Measurements from ENCODE around the gene PF4V1. TPM values are rescaled to one million over a fixed set of nuclear protein-coding genes. Genes with fewer than 3 reads are reported as not detected.

PF4V1 gene, protein sequence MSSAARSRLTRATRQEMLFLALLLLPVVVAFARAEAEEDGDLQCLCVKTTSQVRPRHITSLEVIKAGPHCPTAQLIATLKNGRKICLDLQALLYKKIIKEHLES
- not detected in 2 replicates for total RNA-seq (2014; rRNA removed; shearing (Covaris generic))

DNA sequence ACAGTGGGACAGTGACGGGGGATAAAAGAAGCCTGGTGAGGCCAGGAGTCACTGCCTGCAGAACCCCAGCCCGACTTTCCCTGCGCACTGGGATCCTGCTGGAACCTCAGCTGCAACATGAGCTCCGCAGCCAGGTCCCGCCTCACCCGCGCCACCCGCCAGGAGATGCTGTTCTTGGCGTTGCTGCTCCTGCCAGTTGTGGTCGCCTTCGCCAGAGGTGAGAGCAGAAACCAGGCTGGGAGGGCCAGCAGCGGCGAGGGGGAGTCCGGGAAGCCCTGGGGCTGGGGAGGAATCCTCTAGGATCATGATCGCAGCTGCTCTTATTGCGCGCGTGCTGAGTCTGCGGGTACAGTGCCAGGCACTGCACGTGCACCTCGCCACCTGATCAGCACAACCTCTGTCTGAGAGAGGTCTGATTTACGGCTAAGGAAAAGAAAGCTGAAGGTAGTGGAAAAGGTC is at the start of gene PF4V1:
TSS of gene PF4V1 (plus strand) at position 51 of the 459 bp plus-strand sequence. CDS start at position 118, 67 bp downstream.
- Histone ChIP-seq H3K9me3 (replicated peaks) (no peaks in the 10 kb centered on the region; the same call in 1 of the 2 replicates), H3K36me3 (no peaks in the 10 kb centered on the region), H3K27ac (no peak within 1 kb of the TSS), H3K4me3 (no peak within 1 kb of the TSS), H3K27me3 (no peaks in the 10 kb centered on the region), H3K4me1 (no peaks in the 10 kb centered on the region)
- peak; percentile 34 to 44 for DNase-seq

- H3K4me1 ChIP-seq, result peaks cover 3% of the 10 kb centered on the region; the same call in 1 of the 2 replicates
- no peak overlapping the region for H3K4me3 ChIP-seq
- DNase-seq, result no peak
- no peaks in the 10 kb centered on the region for H3K36me3 ChIP-seq
- H3K9me3 ChIP-seq (replicated peaks), result no peaks in the 10 kb centered on the region
- no peak overlapping the region for H3K27ac ChIP-seq
- H3K27me3 ChIP-seq, result no peaks in the 10 kb centered on the region
These were observed 42.9 kb upstream of the PF4V1 start for GRCh38 chr4:73810191-73810590.

DNA sequence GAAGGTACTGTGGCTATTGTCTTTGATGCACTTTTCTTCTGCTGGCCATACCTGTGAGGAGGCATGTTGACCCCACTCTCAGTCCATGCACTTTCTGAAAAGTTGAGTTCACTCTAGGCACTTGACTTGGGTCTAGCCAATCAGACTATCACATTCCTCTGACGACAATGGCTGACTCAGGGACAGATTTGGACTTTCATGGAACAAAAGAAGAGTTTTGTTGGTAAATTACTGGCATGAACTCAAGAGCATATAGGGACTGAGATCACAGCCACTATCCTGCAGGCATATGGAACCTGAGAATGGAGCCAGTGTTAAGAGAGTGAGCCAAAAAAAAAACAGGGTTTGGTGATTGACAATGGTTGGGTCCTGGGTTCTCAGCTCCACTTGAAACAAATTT is 41.3 kb upstream of the PF4V1 start:
- H3K9me3 ChIP-seq (replicated peaks), result no peaks in the 10 kb centered on the region
- no peak for DNase-seq
- H3K4me3 ChIP-seq, result no peak overlapping the region

DNA sequence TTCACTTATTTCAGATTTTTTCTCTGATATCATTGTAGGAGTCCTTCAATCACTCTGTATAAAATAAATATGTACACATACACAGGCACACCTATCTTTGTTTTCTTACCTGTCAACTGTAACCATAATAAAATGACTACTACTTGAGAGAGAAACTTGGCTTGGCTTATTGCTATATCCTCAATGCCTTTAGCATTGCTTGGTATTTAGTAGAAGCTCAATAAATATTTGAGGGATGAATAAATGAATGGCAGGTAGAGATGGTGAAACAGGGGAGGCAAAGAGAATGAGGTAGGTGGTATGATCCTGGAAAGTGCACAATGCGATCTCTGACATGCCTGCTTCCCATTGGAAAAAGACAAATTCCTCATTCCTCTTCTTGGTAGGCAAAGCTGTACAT is 38.4 kb upstream of the PF4V1 start:
- Histone ChIP-seq H3K27me3 (no peaks in the 10 kb centered on the region), H3K4me3 (no peak overlapping the region), H3K9me3 (replicated peaks) (no peaks in the 10 kb centered on the region), H3K27ac (no peak overlapping the region), H3K36me3 (no peaks in the 10 kb centered on the region), H3K4me1 (peaks cover 22% of the 10 kb centered on the region)
- DNase-seq, result no peak

More for the DNA sequence above, 41.3 kb upstream of the PF4V1 start:
- H3K27ac ChIP-seq, result no peak overlapping the region
- no peaks in the 10 kb centered on the region for H3K36me3 ChIP-seq
- H3K4me1 ChIP-seq, result peaks cover 10% of the 10 kb centered on the region
- H3K27me3 ChIP-seq, result no peaks in the 10 kb centered on the region

DNA sequence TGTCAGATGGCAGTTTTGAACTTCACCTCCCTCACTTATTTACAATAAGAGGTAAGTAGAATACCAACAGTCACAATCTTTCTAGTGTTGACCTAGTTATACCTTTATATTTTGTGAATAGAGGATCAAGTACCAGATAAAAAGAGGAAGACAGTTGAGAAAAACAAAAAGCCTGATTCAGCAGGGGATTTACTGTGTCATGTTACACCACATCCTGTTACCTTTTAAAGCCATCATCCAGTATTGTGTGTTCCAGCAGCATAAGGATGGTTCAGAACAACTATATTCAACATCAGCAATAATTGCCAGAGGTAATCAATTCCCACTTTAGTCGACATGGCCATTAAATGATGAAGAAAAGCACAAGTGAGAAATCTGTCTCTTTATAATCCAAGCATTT is 38.0 kb upstream of the PF4V1 start:
- Histone ChIP-seq H3K4me3 (no peak overlapping the region), H3K27ac (no peak overlapping the region), H3K9me3 (replicated peaks) (no peaks in the 10 kb centered on the region), H3K36me3 (no peaks in the 10 kb centered on the region), H3K27me3 (no peaks in the 10 kb centered on the region), H3K4me1 (peaks cover 22% of the 10 kb centered on the region)
- DNase-seq, result no peak

GRCh38 chr4:73816814-73817213 is 36.3 kb upstream of the PF4V1 start:
- Histone ChIP-seq H3K9me3 (replicated peaks) (no peaks in the 10 kb centered on the region), H3K27me3 (no peaks in the 10 kb centered on the region), H3K27ac (peak overlapping the region; percentile 29), H3K36me3 (no peaks in the 10 kb centered on the region), H3K4me3 (no peak overlapping the region), H3K4me1 (peaks cover 22% of the 10 kb centered on the region)
- peak; percentile 34 to 48 for DNase-seq

- DNase-seq, result peak in 1 of 2 experiments; percentile 20
- no peaks in the 10 kb centered on the region for H3K9me3 ChIP-seq (replicated peaks)
- peaks cover 22% of the 10 kb centered on the region for H3K4me1 ChIP-seq
- H3K27me3 ChIP-seq, result no peaks in the 10 kb centered on the region
- no peaks in the 10 kb centered on the region for H3K36me3 ChIP-seq
- H3K27ac ChIP-seq, result peak overlapping the region; percentile 29
- no peak overlapping the region for H3K4me3 ChIP-seq
These were observed 35.8 kb upstream of the PF4V1 start for GRCh38 chr4:73817341-73817740.

- Histone ChIP-seq H3K4me3 (no peak overlapping the region), H3K4me1 (peaks cover 16% of the 10 kb centered on the region), H3K9me3 (replicated peaks) (no peaks in the 10 kb centered on the region), H3K36me3 (no peaks in the 10 kb centered on the region), H3K27ac (no peak overlapping the region), H3K27me3 (no peaks in the 10 kb centered on the region)
- DNase-seq, result no peak
These were observed 31.8 kb upstream of the PF4V1 start for GRCh38 chr4:73821325-73821724.

DNA sequence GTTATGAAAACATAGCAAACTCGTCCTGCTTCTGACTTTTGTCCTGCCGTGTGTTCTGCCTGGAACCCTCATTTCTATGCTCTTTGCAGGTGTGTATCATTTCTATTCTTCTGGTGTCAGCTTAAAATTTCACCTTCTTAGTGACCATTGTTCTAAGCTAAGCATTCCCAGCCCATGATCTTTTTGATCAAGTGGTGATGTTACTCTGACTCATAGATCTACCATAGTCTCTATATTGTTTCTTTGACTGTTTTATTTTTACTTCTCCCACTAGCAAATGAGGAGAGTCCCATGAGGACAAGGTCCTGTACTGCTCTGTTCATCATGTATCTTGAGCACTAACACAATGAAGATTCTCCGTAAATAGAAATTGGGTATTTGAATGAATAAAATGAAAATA is 30.7 kb upstream of the PF4V1 start:
- H3K36me3 ChIP-seq, result no peaks in the 10 kb centered on the region
- no peaks in the 10 kb centered on the region for H3K27me3 ChIP-seq
- DNase-seq, result no peak
- H3K9me3 ChIP-seq (replicated peaks), result 0 out of 2 replicates have a peak, but pooled peaks cover 3% of the 10 kb centered on the region
- H3K4me3 ChIP-seq, result no peak overlapping the region
- no peak overlapping the region for H3K27ac ChIP-seq
- H3K4me1 ChIP-seq, result peaks cover 6% of the 10 kb centered on the region

- no peaks in the 10 kb centered on the region for H3K27me3 ChIP-seq
- no peak for DNase-seq
- H3K4me1 ChIP-seq, result peaks cover under 1% of the 10 kb centered on the region; the same call in 1 of the 2 replicates
- H3K4me3 ChIP-seq, result no peak overlapping the region
- 0 out of 2 replicates have a peak, but pooled peaks cover 6% of the 10 kb centered on the region for H3K9me3 ChIP-seq (replicated peaks)
- H3K36me3 ChIP-seq, result no peaks in the 10 kb centered on the region
- H3K27ac ChIP-seq, result no peak overlapping the region
These were observed 30.1 kb upstream of the PF4V1 start for GRCh38 chr4:73822812-73823504.

DNA sequence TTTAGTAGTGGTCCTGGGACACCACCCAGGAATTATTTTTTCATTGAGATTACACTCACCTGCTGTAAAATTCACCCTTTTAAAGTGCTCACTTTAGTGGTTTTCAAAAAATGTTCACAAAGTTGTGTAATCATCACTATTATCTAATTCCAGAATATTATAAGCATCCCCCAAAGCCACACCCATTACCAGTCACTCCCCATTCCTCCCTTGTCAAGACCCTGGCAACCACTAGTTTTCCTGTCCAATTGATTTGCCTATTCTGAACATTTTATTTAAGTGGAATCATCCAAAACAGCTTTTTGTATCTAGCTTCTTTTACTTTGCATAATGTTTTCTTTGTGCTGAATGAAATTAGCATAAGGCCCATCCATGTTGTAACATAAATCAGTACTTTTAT is 29.3 kb upstream of the PF4V1 start:
- no peak overlapping the region for H3K4me3 ChIP-seq
- H3K4me1 ChIP-seq, result no peaks in the 10 kb centered on the region; the same call in 1 of the 2 replicates
- DNase-seq, result no peak
- no peaks in the 10 kb centered on the region for H3K27me3 ChIP-seq
- H3K36me3 ChIP-seq, result no peaks in the 10 kb centered on the region
- H3K27ac ChIP-seq, result no peak overlapping the region
- 0 out of 2 replicates have a peak, but pooled peaks cover 6% of the 10 kb centered on the region for H3K9me3 ChIP-seq (replicated peaks)

DNA sequence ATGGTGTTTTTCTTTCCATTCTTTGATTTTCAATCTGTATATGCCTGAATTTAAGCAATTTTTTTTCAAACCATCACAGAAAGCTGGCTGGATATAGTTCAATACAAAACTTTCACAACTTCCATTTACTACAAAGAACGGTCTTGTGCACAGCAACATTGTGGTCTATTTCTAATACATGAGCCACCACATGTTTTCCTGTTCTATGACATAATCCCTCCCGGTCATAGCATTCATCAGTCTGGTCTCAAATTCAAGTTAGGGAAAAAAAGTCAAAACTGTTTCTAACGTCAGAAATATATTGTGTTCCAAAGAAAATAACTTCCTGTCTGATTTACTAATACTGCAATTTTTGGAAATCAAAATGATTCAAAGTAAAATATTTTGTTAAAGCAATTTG is 24.1 kb upstream of the PF4V1 start:
- peak in 1 of 2 experiments; percentile 60 for DNase-seq

GRCh38 chr4:73831569-73831968 is 21.5 kb upstream of the PF4V1 start:
- H3K36me3 ChIP-seq, result no peaks in the 10 kb centered on the region
- H3K27ac ChIP-seq, result no peak overlapping the region
- H3K4me1 ChIP-seq, result no peaks in the 10 kb centered on the region; the same call in 1 of the 2 replicates
- DNase-seq, result no peak
- H3K4me3 ChIP-seq, result no peak overlapping the region
- 0 out of 2 replicates have a peak, but pooled peaks cover 6% of the 10 kb centered on the region for H3K9me3 ChIP-seq (replicated peaks)
- no peaks in the 10 kb centered on the region for H3K27me3 ChIP-seq

More for the DNA sequence above, 24.1 kb upstream of the PF4V1 start:
- Histone ChIP-seq H3K9me3 (replicated peaks) (0 out of 2 replicates have a peak, but pooled peaks cover 6% of the 10 kb centered on the region), H3K27ac (no peak overlapping the region), H3K4me3 (no peak overlapping the region), H3K4me1 (no peaks in the 10 kb centered on the region; the same call in 1 of the 2 replicates), H3K27me3 (no peaks in the 10 kb centered on the region), H3K36me3 (no peaks in the 10 kb centered on the region)

DNA sequence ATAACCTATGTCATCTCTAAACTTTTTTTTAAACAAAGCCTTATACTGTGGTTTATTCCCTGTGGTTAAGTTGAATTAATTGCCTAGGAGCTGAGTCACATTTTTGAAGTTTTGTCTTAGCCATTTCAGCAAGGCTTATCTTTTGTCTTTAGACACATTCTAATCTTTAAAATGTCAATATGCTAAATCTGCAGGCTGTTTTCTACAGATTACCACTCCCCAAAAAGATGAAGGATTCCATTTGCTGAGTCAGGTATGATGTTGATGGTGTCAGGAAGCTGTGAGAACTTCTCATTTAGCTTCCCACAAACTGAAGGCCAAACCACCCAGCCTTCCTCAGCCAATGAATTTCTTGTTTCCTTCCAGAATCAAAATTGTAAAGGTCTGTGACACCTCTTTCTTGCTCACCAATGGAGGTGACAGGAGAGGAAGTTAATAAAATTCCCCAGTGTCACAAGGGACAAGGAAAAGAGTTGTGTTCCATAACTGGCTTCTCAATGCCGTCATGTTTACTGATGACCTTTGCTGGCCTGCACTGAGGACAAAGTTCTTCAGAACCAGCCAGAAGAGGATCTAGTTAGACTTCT is 20.4 kb upstream of the PF4V1 start:
- Histone ChIP-seq H3K27me3 (no peaks in the 10 kb centered on the region), H3K27ac (no peak overlapping the region), H3K4me3 (no peak overlapping the region), H3K36me3 (no peaks in the 10 kb centered on the region), H3K9me3 (replicated peaks) (0 out of 2 replicates have a peak, but pooled peaks cover 1% of the 10 kb centered on the region), H3K4me1 (no peaks in the 10 kb centered on the region; the same call in 1 of the 2 replicates)
- no peak for DNase-seq

Measured in SJCRH30 (cell line).